ENCODE measurements around the gene NRBP1. TPM values are rescaled to one million over a fixed set of nuclear protein-coding genes. Genes with fewer than 3 reads are reported as not detected.

Gene NRBP1
- polyA plus RNA-seq, 3 donors: 44.9 to 67.0 (median 65.7) TPM

DNA sequence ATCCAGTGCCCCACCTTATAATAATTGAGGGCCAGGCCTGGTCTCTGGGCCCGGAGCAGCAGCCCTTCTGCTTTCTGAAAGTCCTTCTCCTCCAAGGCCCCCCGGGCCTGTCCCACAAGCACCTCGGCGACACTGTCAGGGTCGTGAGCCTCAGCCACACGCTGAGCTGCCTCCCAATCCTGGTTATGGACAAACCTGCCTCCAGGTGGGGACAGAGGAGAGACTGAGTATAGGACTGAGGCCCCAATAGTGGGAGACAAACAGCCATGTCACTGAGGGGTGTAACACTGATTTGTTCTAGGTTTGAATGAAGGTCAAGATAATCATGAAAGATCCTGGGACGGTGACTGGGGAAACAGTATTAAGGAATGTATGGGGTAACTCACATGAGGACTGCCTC is 25.5 kb downstream of the NRBP1 start:
- 86 to 92% (median 92%) methylated on average over 7 of the region's 7 CpGs for WGBS, 3 donors
- no peak overlapping the region for H3K27ac ChIP-seq (ENCODE audit: low read depth, low read length)

DNA sequence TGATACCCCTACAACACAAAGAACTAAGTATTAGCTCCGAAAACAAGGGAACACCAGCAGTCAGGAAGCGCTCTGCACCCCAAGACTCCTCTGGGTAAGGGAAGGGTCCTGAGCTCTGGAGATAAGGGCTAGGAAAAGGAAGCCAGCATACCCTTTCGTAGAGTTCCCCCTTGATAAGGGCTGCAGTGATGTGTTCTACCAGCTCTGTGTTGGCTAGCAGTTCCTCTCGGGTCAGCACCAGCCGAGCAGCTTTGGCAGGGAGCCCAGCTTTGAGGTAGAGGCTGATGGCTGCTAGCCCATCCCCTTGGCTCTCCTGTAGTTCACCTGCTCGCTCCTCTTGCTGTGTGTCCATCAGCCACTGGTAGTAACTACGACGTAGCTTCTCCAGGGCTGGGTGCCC is 32.7 kb downstream of the NRBP1 start:
- no peak overlapping the region for H3K27ac ChIP-seq (ENCODE audit: low read depth, low read length)
- 65 to 78% (median 73%) methylated on average over 8 of the region's 8 CpGs for WGBS, 3 donors

- no peak overlapping the region for H3K27ac ChIP-seq (ENCODE audit: low read depth, low read length)
- WGBS, 3 donors: 95 to 97% (median 96%) methylated on average over 7 of the region's 7 CpGs
Observed at GRCh38 chr2:27464443-27464842, 36.0 kb downstream of the NRBP1 start.

DNA sequence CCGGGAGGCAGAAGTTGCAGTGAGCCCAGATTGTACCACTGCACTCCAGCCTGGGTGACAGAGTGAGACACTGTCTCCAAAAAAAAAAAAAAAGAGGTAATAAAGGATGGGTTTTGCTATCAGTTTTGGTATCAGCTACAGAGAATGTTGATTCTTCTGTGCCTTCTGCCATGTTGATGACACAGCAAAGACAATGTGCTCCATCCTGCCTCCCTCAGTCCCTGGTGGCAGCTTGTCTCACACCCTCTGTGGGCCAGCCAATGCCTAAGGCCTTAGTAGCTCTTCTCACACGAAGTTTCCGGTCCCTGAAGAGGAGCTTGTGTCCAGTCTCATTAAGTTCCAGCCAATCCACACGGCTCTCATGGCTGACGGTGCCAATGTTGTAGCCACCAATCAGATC is 43.5 kb downstream of the NRBP1 start:
- no peak overlapping the region for H3K27ac ChIP-seq (ENCODE audit: low read depth, low read length)
- 85 to 94% (median 92%) methylated on average over 5 of the region's 5 CpGs for WGBS, 3 donors

DNA sequence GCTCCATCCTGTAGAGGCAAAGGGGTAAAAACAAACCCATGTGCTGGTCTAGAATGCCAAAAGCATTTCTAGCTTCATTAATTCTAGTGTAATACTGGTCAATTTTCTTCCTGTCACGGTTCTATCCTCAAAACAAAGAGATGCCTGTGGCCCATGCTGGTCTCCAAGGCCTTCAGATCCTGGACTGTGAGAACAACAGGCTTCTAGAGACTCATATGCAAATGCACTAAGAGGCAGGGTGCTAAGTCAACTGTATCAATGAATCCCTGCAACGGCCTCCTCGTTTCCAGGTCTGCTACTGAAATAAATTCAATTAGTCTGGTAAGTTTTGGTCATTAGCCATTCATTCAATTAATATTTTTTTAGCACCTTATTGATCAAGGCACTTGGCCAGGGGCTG is 57.1 kb downstream of the NRBP1 start:
- WGBS, 3 donors: 60 to 79% (median 72%) methylated on average over 3 of the region's 3 CpGs
- no peak overlapping the region for H3K27ac ChIP-seq (ENCODE audit: low read depth, low read length)

DNA sequence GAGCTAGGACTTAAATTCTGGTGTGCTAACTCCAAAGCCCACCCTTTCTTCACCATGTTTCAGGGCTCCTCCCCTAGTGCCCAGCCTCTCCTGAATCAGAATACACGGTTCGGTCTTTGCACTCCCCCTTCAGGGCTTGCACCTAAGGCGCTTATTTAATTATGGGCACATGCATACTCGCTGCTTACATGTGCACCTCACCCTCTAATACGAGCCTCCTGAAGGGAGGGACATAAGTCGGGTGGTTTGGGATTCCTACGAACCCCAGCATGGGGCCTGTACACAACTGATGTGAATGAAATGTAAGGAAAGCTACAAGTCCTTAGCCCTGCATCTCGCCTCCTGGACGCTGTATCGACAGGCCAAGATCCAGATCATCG is 60.7 kb downstream of the NRBP1 start:
- H3K27ac ChIP-seq (ENCODE audit: low read depth, low read length): no peak overlapping the region
- 2 to 5% (median 4%) methylated on average over 11 of the region's 11 CpGs for WGBS, 3 donors

- 7% methylated on average over 43 of the region's 43 CpGs for WGBS, 3 donors
- H3K27ac ChIP-seq (ENCODE audit: low read depth, low read length): no peak within 1 kb of the TSS
Observed at GRCh38 chr2:27489498-27490397, 61.3 kb downstream of the NRBP1 start, which contains the start of gene IFT172. IFT172 (minus strand) TSS chr2:27489743; CDS start chr2:27489653, 90 bp downstream.

Other genes starting within 250 kb of the NRBP1 start
- gene ATRAID, start 216.6 kb upstream of the NRBP1 start, polyA plus RNA-seq: 100 to 1,000 TPM in 2 of 3 donors, 10 to 100 TPM in 1; 93.7 to 176 (median 170) TPM
- 100 to 1,000 TPM in 1 of 3 donors, 10 to 100 TPM in 2; 23.4 to 287 (median 33.4) TPM for gene SLC5A6, start 216.4 kb upstream of the NRBP1 start, polyA plus RNA-seq
- gene CAD, start 211.3 kb upstream of the NRBP1 start, polyA plus RNA-seq: 10 to 100 TPM; 11.1 to 18.6 (median 15.9) TPM
- gene SLC30A3, start 165.6 kb upstream of the NRBP1 start, polyA plus RNA-seq: under 1 TPM; 0.08 to 0.22 (median 0.22) TPM
- gene DNAJC5G, start 153.2 kb upstream of the NRBP1 start, polyA plus RNA-seq: under 1 TPM in 1 of 3 donors, not detected in 2; 0.07 TPM
- gene TRIM54, start 146.2 kb upstream of the NRBP1 start, polyA plus RNA-seq: 1 to 10 TPM in 1 of 3 donors, under 1 TPM in 2; 0.03 to 1.3 (median 0.90) TPM
- gene UCN, start 120.2 kb upstream of the NRBP1 start, polyA plus RNA-seq: 1 to 10 TPM in 2 of 3 donors, under 1 TPM in 1; 0.83 to 1.8 (median 1.7) TPM
- 100 to 1,000 TPM in 1 of 3 donors, 10 to 100 TPM in 2; 39.8 to 103 (median 76.3) TPM for gene MPV17, start 105.5 kb upstream of the NRBP1 start, polyA plus RNA-seq
- gene GTF3C2, start 71.9 kb upstream of the NRBP1 start, polyA plus RNA-seq: 10 to 100 TPM; 18.0 to 23.9 (median 21.4) TPM
- gene EIF2B4, start 58.3 kb upstream of the NRBP1 start, polyA plus RNA-seq: 10 to 100 TPM; 37.7 to 42.5 (median 40.6) TPM
- gene SNX17, start 58.0 kb upstream of the NRBP1 start, polyA plus RNA-seq: 100 to 1,000 TPM in 2 of 3 donors, 10 to 100 TPM in 1; 49.3 to 104 (median 101) TPM
- gene ZNF513, start 47.9 kb upstream of the NRBP1 start, polyA plus RNA-seq: 10 to 100 TPM in 2 of 3 donors, 1 to 10 TPM in 1; 8.6 to 19.9 (median 12.5) TPM
- gene PPM1G, start 19.0 kb upstream of the NRBP1 start, polyA plus RNA-seq: 10 to 100 TPM; 40.7 to 79.5 (median 46.3) TPM
- gene KRTCAP3, start 13.8 kb downstream of the NRBP1 start, polyA plus RNA-seq: 10 to 100 TPM in 1 of 3 donors, 1 to 10 TPM in 2; 2.4 to 52.8 (median 6.1) TPM
- gene IFT172, start 61.1 kb downstream of the NRBP1 start, polyA plus RNA-seq: 10 to 100 TPM; 11.3 to 23.7 (median 13.3) TPM
- 100 to 1,000 TPM in 1 of 3 donors, 10 to 100 TPM in 2; 38.5 to 158 (median 53.5) TPM for gene FNDC4, start 66.6 kb downstream of the NRBP1 start, polyA plus RNA-seq
- 1 to 10 TPM in 2 of 3 donors, not detected in 1; 3.0 to 5.7 TPM for gene GCKR, start 68.2 kb downstream of the NRBP1 start, polyA plus RNA-seq
- gene ZNF512, start 154.4 kb downstream of the NRBP1 start, polyA plus RNA-seq: 10 to 100 TPM in 1 of 3 donors, 1 to 10 TPM in 2; 5.4 to 18.8 (median 7.4) TPM
- gene CCDC121, start 200.4 kb downstream of the NRBP1 start, polyA plus RNA-seq: 1 to 10 TPM; 1.5 to 4.7 (median 1.7) TPM
- gene GPN1, start 200.4 kb downstream of the NRBP1 start, polyA plus RNA-seq: 10 to 100 TPM; 19.7 to 25.7 (median 20.2) TPM
- 10 to 100 TPM; 11.3 to 22.9 (median 17.5) TPM for gene SUPT7L, start 235.0 kb downstream of the NRBP1 start, polyA plus RNA-seq
- gene SLC4A1AP, start 235.3 kb downstream of the NRBP1 start, polyA plus RNA-seq: 10 to 100 TPM in 2 of 3 donors, 1 to 10 TPM in 1; 7.0 to 14.6 (median 13.8) TPM

Data from adipose tissue (tissue), 3 donors.